NCI-H345 (cell line): ENCODE data around the gene ZNF626.
"Not testable (repeated sequence)": the region's sequence is repeated elsewhere in the genome, so short reads cannot be mapped to it uniquely, and the experiment has no call there.

Experiments used
- DNase-seq: peaks from one replicate; lab custom pipeline; 2025; lab: John Stamatoyannopoulos, UW

Gene ZNF626

GRCh38 chr19:20661150-20661819, at the start of gene ZNF626:
Gene ZNF626, minus strand, starts transcription at chr19:20661571. Its CDS starts 125 bp downstream, at chr19:20661446.
- no peak for DNase-seq

GRCh38 chr19:20669263-20669662, 7.9 kb upstream of the ZNF626 start:
- DNase-seq: no peak

DNA sequence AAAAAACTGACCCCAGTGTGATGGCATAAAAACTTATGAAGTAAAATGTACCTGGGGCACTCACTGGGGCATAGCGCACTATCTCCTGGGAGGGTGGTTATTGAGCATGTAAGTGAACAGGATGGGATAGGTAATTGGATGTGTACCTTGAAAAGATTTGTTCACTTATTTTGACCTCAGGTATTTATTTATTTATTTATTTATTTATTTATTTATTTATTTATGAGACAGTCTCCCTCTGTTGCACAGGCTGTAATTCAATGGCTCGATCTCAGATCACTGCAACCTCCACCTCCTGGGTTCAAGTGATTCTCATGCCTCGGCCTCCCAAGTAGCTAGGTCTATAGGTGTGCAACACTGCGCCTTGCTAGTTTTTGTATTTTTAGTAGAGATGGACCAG, 5.9 kb upstream of the ZNF626 start:
- DNase-seq: no peak

DNA sequence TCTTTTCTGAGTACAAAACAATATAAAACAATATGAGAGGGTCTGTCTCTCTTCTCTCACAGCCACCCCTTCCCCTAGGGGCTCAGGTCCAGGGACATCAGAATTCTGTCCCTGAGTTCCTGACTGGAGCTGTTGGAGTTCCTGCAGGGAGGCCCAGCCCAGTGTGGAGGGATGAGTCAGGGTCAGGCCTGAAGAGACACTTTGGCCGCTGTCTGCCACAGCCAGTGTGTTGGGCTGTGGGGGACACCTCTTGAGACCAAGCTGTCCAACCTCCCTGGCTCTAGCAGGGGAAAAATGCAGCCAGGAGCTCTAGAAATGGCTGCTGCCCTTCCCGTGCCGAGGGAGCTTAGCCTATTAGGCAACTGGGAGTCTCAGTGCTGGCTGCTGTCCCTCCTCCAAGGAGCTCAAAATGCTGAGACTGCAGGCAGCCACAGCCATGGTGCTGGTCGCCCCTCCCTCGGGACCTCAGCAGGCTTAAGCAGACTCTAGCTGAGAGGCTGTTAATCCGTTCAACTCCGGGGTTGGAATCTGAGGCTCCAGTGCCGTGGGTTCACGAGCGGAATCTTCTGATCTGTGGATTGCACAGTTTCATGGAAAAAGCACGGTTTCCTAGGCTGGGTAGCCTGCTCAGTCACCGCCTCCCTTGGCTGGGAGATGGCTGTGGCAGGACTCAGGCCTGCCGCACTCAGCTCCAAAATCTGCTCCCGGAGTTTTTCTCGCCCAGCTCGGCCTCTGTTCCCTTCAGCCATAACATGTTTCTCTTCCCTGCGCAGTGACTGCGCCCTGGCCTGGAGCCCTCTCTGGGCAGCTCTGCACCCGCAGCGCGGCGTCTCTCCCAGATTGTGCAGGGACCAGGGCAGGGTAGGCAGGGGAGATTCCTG, 3.8 kb upstream of the ZNF626 start:
- DNase-seq: no peak

DNA sequence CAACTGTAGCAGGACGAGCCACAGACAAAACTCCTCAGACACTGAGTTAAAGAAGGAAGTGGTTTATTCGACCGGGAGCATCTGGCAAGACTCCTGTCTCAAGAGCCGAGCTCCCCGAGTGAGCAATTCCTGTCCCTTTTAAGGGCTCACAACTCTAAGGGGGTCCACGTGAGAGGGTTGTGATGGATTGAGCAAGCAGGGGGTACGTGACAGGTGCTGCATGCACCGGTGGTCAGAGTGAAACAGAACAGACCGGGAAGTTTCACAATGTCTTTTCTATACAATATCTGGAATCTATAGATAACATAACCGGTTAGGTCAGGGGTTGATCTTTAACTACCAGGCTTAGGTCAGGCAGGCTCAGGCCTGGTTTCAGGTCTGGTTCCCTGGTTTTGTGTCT, 3.1 kb upstream of the ZNF626 start:
- not testable (repeated sequence) for DNase-seq

DNA sequence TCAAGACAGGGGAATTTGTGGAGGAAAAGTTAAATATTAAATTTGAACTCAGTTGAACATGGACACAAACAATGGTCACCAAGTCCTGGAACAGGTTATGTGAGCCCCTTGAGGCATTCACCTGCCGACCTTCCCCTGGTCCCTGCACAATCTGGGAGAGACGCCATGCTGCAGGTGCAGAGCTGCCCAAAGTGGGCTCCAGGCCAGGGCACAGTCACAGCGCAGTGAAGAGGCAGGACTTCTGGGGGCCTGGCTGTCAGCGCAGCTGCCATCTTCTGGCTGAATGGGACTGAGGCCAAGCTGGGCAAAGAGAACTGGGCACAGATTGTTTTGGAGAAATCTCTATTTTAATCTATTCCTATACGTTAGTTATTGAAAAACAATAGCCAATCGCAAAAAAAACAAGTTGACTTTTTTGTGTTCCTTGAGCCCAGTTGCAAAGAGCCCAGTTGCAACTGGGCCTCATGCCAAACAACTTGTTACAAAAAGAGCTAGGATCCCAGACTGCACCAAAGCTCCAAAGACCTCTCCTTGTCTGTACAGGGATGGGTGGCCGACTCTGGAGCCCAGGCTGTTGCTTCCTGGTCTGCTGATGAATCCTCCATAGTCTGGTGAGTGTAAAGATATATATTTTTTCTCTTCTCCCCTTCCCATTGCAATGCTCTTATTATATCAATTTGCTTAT, 1.2 kb upstream of the ZNF626 start:
- DNase-seq: no peak

DNA sequence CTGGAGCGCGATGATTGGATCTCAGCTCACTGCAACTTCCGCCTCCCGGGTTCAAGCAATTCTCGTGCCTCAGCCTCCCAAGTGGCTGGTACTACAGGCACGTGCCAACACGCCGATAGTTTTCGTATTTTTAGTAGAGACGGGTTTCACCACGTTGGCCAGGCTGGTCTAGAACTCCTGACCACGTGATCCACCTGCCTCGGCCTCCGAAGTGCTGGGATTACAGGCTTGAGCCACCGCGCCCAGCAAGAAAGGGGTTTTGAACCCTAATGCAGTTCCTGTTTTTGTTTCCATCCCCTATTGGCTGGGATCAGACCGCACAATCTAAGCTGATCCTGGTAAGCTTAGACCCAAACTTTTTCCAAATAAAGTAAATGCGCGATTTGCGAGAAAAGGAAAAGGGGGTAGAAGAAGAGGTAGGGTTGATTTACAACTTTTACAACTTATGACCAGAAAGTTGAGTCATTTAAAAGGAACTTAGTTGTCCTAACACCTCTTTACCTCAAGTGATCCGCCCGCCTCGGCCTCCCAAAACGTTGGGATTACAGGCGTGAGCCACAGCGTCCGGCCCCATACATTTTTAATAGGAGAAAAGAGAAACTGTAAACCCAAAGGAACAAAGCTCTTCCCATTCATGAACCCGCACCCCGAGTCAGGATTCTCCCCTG, 764 bp downstream of the ZNF626 start:
- no peak for DNase-seq

DNA sequence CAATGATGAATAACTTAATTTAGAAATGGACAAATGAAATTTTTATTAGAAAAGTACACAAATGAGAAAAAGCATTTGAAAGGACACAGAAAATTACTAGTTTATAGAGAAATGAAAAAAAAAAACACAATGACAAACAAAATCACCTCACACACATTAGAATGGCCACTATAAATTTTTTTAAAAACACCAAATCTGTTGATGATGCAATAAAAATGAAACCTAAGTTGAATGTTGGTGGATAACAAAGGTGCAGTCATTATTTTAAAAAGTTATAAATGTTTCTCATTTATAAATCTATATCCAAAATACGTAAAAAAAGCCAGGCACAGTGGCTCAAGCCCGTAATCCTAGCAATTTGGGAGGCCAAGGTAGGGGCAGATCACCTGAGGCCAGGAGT, 20.8 kb downstream of the ZNF626 start:
- no peak for DNase-seq

- DNase-seq: no peak
Observed at GRCh38 chr19:20640023-20640422, 21.3 kb downstream of the ZNF626 start.

DNA sequence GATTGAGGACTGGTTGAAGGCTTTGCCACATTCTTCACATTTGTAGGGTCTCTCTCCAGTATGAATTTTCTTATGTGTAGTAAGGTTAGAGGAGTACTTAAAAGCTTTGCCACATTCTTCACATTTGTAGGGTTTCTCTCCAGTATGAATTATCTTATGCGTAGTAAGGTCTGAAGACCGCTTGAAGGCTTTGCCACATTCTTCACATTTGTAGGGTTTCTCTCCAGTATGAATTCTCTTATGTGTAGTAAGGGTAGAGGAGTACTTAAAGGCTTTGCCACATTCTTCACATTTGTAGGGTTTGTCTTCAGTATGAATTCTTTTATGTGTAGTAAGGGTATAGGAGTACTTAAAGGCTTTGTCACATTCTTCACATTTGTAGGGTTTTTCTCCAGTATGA, 36.8 kb downstream of the ZNF626 start:
- DNase-seq: not testable (repeated sequence)

DNA sequence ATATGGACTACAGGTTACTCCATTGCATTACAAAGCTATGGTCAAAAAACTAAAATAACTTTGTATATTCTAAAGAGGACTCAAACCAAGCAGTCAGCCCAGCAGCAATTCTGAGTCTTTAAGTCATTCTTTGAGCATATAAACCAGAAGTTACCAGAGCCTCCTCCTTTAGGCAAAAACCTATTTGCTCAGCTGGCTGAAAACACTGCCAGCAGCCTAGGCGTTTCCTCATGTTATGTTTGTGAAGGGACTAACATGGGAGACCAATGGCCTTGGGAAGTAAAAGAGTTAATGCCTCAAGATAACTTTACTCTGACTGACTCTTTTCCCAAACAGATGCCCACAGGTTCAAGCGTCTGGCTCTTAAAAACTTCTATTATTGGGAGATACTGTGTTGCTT, 45.3 kb downstream of the ZNF626 start:
- DNase-seq: no peak

DNA sequence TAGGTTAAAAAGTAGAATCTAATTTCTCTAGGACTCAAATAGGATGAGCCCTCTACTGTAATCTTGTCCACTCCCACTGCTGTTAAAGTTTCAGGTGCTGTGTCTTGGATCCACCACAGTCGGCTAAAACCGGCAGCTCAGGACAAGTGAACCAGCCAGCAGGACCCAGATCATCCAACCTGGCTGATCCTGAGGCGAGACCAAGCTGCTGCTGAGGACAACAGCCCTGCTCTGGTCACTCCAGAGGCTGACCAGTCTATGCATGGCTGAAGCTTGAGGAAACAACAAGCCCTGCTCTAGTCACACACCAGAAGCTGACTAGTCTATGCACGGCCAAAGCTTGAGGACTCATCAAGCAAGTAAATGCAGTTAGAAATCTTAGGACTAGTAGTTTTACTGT, 46.4 kb downstream of the ZNF626 start:
- not testable (repeated sequence) for DNase-seq

GRCh38 chr19:20612711-20613316, 48.6 kb downstream of the ZNF626 start:
- DNase-seq: no peak

DNA sequence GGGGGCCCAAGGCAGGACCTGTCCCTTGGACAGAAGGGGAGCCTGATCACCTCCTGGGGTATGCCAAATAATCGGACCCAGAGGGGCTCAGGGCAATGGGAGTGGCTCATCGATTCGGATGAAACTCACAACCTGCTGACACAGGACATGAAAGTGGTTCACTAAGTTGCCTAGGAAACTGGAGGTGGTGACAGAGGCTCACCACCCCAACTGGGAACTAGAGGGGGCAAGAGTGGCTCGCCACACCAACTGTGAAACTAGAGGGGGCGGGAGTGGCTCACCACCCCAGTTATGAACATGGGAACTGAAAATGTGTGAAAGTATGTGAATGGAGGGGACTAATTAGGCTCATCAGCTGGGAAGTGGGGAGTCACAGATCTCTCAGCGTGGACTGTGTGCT, 49.5 kb downstream of the ZNF626 start:
- no peak for DNase-seq

DNA sequence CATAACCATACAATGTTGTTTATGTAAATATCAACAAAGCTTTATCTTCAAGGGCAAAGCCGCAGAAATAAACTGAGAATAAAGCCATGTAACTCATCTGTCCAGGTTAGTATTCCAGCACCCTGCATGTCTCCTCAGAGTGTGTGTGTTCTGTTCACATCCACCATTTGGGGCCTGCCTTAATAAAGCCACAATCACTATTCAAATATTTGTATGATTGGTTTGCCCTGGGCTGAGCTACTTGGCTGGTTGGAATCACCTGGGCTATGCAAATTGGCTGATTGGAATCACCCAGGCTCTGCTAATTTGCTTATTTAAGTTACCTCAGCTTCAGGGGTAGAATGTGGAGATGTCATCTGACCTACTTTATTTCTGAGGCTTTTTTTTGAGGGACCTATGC, 53.4 kb downstream of the ZNF626 start:
- no peak for DNase-seq
